ENCODE results near the gene CD180. TPM values are rescaled to one million over a fixed set of nuclear protein-coding genes. Genes with fewer than 3 reads are reported as not detected.

The CD180 gene
- total RNA-seq, 6 experiments from 2014 or later = 0.44 to 3.3 (median 0.67) TPM

DNA sequence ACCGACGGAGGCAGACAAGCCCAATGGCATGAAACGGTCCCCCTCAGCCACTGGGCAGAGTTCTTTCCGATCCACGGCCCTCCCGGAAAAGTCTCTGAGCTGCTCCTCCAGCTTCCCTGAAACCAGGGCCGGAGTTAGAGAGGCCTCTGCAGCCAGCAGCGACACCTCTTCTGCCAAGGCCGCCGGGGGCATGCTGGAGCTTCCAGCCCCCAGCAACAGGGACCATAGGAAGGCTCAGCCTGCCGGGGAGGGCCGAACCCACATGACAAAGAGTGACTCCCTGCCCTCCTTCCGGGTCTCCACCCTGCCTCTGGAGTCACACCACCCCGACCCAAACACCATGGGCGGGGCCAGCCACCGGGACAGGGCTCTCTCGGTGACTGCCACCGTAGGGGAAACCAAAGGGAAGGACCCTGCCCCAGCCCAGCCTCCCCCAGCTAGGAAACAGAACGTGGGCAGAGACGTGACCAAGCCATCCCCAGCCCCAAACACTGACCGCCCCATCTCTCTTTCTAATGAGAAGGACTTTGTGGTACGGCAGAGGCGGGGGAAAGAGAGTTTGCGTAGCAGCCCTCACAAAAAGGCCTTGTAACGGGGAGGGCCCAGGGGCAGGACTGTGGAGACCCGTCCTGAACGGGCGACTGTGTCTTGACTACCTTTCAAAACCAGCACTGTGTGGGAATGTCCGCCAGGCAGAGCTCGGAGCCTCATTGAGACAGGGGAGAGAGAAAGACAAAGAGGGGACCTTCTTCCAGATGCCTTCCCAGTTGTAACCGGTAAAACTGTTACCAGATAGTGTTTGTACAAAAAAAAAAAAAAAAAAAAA, 29.9 kb downstream of the CD180 start:
- intact Hi-C loops (cut with DNase I) = no loop called here
- peak; percentile 62 to 75 (median 72) for ATAC-seq
- Histone ChIP-seq H3K9me3 (no peaks in the 10 kb centered on the region), H3K27me3 (no peaks in the 10 kb centered on the region), H3K27ac (peak overlapping the region; percentile 59 to 88 (median 76)), H3K36me3 (peaks cover 0 to 26% (median 12%) of the 10 kb centered on the region in 4 donors), H3K4me1 (no peaks in the 10 kb centered on the region), H3K4me3 (peak overlapping the region; percentile 26 to 36 (median 30))
- TF ChIP-seq POLR2A (IDR thresholded peaks at IDR 0.05) = no peak
- TF ChIP-seq, protein P1, sequence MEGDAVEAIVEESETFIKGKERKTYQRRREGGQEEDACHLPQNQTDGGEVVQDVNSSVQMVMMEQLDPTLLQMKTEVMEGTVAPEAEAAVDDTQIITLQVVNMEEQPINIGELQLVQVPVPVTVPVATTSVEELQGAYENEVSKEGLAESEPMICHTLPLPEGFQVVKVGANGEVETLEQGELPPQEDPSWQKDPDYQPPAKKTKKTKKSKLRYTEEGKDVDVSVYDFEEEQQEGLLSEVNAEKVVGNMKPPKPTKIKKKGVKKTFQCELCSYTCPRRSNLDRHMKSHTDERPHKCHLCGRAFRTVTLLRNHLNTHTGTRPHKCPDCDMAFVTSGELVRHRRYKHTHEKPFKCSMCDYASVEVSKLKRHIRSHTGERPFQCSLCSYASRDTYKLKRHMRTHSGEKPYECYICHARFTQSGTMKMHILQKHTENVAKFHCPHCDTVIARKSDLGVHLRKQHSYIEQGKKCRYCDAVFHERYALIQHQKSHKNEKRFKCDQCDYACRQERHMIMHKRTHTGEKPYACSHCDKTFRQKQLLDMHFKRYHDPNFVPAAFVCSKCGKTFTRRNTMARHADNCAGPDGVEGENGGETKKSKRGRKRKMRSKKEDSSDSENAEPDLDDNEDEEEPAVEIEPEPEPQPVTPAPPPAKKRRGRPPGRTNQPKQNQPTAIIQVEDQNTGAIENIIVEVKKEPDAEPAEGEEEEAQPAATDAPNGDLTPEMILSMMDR (IDR thresholded peaks at IDR 0.05) = no peak
- peak; percentile 62 to 72 (median 72) for DNase-seq
- 76% methylated on average over 16 of the region's 31 CpGs for WGBS (ENCODE audit: insufficient coverage, low coverage, low lambda C conversion rate, missing lambda C conversion rate)

DNA sequence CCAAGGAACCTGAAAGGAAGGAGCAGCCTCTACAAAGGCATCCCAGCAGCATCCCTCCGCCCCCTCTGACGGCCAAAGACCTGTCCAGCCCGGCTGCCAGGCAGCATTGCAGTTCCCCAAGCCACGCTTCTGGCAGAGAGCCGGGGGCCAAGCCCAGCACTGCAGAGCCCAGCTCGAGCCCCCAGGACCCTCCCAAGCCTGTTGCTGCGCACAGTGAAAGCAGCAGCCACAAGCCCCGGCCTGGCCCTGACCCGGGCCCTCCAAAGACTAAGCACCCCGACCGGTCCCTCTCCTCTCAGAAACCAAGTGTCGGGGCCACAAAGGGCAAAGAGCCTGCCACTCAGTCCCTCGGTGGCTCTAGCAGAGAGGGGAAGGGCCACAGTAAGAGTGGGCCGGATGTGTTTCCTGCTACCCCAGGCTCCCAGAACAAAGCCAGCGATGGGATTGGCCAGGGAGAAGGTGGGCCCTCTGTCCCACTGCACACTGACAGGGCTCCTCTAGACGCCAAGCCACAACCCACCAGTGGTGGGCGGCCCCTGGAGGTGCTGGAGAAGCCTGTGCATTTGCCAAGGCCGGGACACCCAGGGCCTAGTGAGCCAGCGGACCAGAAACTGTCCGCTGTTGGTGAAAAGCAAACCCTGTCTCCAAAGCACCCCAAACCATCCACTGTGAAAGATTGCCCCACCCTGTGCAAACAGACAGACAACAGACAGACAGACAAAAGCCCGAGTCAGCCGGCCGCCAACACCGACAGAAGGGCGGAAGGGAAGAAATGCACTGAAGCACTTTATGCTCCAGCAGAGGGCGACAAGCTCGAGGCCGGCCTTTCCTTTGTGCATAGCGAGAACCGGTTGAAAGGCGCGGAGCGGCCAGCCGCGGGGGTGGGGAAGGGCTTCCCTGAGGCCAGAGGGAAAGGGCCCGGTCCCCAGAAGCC, 30.8 kb downstream of the CD180 start:
- WGBS (ENCODE audit: insufficient coverage, low coverage, low lambda C conversion rate, missing lambda C conversion rate) = 38% methylated on average over 15 of the region's 36 CpGs
- H3K4me1 ChIP-seq = no peaks in the 10 kb centered on the region
- H3K27me3 ChIP-seq = no peaks in the 10 kb centered on the region
- ATAC-seq = peak; percentile 82 to 91 (median 82)
- TF ChIP-seq, protein P1 (IDR thresholded peaks at IDR 0.05) = peak; percentile 46 to 54 (median 52)
- no peak for TF ChIP-seq POLR2A (IDR thresholded peaks at IDR 0.05)
- peak overlapping the region; percentile 59 to 88 (median 76) for H3K27ac ChIP-seq
- H3K9me3 ChIP-seq = no peaks in the 10 kb centered on the region
- peak overlapping the region; percentile 26 to 36 (median 30) for H3K4me3 ChIP-seq
- intact Hi-C loops (cut with DNase I) = no loop called here
- peak; percentile 76 to 82 (median 82) for DNase-seq
- peaks cover 0 to 30% (median 14%) of the 10 kb centered on the region in 4 donors for H3K36me3 ChIP-seq

DNA sequence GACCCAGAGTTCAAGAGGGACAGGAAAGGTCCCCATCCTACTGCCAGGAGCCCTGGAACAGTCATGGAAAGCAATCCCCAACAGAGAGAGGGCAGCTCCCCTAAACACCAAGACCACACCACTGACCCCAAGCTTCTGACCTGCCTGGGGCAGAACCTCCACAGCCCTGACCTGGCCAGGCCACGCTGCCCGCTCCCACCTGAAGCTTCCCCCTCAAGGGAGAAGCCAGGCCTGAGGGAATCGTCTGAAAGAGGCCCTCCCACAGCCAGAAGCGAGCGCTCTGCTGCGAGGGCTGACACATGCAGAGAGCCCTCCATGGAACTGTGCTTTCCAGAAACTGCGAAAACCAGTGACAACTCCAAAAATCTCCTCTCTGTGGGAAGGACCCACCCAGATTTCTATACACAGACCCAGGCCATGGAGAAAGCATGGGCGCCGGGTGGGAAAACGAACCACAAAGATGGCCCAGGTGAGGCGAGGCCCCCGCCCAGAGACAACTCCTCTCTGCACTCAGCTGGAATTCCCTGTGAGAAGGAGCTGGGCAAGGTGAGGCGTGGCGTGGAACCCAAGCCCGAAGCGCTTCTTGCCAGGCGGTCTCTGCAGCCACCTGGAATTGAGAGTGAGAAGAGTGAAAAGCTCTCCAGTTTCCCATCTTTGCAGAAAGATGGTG, 31.6 kb downstream of the CD180 start:
- Histone ChIP-seq H3K4me1 (no peaks in the 10 kb centered on the region), H3K4me3 (no peak overlapping the region), H3K27ac (no peak overlapping the region), H3K9me3 (no peaks in the 10 kb centered on the region), H3K27me3 (no peaks in the 10 kb centered on the region), H3K36me3 (peaks cover 0 to 32% (median 16%) of the 10 kb centered on the region in 4 donors)
- DNase-seq (no peak), ATAC-seq (no peak)
- TF ChIP-seq, protein P1 (IDR thresholded peaks at IDR 0.05) = no peak
- no peak for TF ChIP-seq POLR2A (IDR thresholded peaks at IDR 0.05)
- 93% methylated on average over 4 of the region's 17 CpGs for WGBS (ENCODE audit: insufficient coverage, low coverage, low lambda C conversion rate, missing lambda C conversion rate)
- intact Hi-C loops (cut with DNase I) = no loop called here

DNA sequence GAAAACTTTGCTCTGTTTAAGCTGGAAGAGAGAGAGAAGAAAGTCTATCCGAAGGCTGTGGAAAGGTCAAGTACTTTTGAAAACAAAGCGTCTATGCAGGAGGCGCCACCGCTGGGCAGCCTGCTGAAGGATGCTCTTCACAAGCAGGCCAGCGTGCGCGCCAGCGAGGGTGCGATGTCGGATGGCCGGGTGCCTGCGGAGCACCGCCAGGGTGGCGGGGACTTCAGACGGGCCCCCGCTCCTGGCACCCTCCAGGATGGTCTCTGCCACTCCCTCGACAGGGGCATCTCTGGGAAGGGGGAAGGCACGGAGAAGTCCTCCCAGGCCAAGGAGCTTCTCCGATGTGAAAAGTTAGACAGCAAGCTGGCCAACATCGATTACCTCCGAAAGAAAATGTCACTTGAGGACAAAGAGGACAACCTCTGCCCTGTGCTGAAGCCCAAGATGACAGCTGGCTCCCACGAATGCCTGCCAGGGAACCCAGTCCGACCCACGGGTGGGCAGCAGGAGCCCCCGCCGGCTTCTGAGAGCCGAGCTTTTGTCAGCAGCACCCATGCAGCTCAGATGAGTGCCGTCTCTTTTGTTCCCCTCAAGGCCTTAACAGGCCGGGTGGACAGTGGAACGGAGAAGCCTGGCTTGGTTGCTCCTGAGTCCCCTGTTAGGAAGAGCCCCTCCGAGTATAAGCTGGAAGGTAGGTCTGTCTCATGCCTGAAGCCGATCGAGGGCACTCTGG, 32.6 kb downstream of the CD180 start:
- intact Hi-C loops (cut with DNase I) = no loop called here
- Histone ChIP-seq H3K27me3 (no peaks in the 10 kb centered on the region), H3K9me3 (no peaks in the 10 kb centered on the region), H3K4me1 (no peaks in the 10 kb centered on the region), H3K4me3 (no peak overlapping the region), H3K27ac (no peak overlapping the region), H3K36me3 (peaks cover 0 to 32% (median 16%) of the 10 kb centered on the region in 4 donors)
- WGBS (ENCODE audit: insufficient coverage, low coverage, low lambda C conversion rate, missing lambda C conversion rate) = 96% methylated on average over 8 of the region's 33 CpGs
- TF ChIP-seq, protein P1 (IDR thresholded peaks at IDR 0.05) = no peak
- no peak for TF ChIP-seq POLR2A (IDR thresholded peaks at IDR 0.05)
- ATAC-seq (no peak), DNase-seq (no peak)

Measured in right lobe of liver (tissue), 6 donors.